Measurements from ENCODE around the gene BTG4. TPM values are rescaled to one million over a fixed set of nuclear protein-coding genes. Genes with fewer than 3 reads are reported as not detected.

The BTG4 gene
- total and polyA plus RNA-seq, 2 donors (not counting 1 experiment from before 2014, with no cell fraction given), result not detected

DNA sequence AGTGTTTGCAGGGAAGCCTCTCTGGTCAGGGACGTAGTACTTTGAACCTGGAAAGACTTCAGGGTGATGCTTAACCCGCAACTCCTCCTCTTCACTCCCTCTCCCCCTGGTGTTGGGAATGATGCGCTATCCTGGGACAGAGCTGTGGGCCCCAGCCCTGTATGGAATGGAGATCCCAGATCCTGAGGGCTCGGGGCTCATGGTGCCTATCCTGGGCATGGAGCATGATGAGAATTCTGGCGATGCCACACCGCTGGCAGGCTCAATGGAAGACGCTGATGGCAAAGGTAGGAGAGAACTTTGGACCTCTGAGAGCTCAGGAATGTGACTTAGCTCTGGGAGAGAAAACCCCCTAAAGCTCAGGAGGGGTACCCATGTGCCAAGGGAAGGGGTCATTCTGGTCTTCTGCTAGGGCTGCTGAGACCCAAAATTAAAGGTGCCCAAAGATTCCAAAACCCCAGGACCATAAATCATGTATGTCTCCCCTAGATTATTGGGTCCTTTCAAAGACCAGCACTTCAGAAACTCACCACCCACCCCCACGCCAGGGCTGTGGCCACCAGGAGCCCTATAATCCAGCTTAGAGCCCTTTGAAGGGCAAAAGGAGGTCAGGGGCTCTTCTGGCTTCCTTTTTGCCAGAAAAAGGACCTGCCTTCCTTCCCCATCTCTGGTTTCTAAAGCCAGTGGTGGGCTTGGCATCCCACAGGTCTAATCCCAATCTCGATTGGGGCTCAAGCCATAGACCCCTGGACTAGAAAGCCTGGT, 52.5 kb downstream of the BTG4 start:
- Mint-ChIP-seq H3K4me1 (no peaks in the 10 kb centered on the region), H3K9me3 (ENCODE audit: insufficient read depth) (no peaks in the 10 kb centered on the region), H3K27ac (no peak overlapping the region), H3K4me3 (no peak overlapping the region), H3K27me3 (peaks cover 45% of the 10 kb centered on the region)
- Histone ChIP-seq H2AFZ (ENCODE audit: insufficient read depth, low read depth, low read length, poor library complexity, severe bottlenecking) (no peak overlapping the region), H3K27me3 (replicated peaks in 1 of 4; ENCODE audit: control extremely low read depth in 1 of 4, control insufficient read depth in 3 of 4, insufficient read depth in 4 of 4, low read length in 3 of 4) (peaks cover 0 to 18% (median 2%) of the 10 kb centered on the region in 4 experiments), H3K9ac (ENCODE audit: low read length) (no peak overlapping the region), H3K4me1 (ENCODE audit: control insufficient read depth in 2 of 2, insufficient read depth in 2 of 2, low read length in 2 of 2) (no peaks in the 10 kb centered on the region), H3K27ac (ENCODE audit: low read length in 2 of 2) (no peak overlapping the region), H4K20me1 (ENCODE audit: control insufficient read depth, insufficient read depth, low read length, poor library complexity, severe bottlenecking) (no peaks in the 10 kb centered on the region), H3K4me3 (ENCODE audit: control extremely low read depth in 1 of 5, extremely low read depth in 1 of 5, insufficient read depth in 1 of 5, low read depth in 2 of 5, low read length in 4 of 5) (no peak overlapping the region), H3K9me3 (ENCODE audit: control extremely low read depth in 1 of 3, control insufficient read depth in 2 of 3, insufficient read depth in 1 of 3, low read length in 2 of 3) (no peaks in the 10 kb centered on the region), H3K79me2 (ENCODE audit: control insufficient read depth, insufficient read depth, low read length) (no peaks in the 10 kb centered on the region), H3K36me3 (replicated peaks in 1 of 2; ENCODE audit: control extremely low read depth in 1 of 2, control insufficient read depth in 1 of 2, extremely low read depth in 1 of 2, insufficient read depth in 2 of 2, low read length in 1 of 2) (no peaks in the 10 kb centered on the region), H3K4me2 (replicated peaks; ENCODE audit: low read depth, low read length, poor library complexity, severe bottlenecking) (no peak overlapping the region)
- TF ChIP-seq, protein P1, sequence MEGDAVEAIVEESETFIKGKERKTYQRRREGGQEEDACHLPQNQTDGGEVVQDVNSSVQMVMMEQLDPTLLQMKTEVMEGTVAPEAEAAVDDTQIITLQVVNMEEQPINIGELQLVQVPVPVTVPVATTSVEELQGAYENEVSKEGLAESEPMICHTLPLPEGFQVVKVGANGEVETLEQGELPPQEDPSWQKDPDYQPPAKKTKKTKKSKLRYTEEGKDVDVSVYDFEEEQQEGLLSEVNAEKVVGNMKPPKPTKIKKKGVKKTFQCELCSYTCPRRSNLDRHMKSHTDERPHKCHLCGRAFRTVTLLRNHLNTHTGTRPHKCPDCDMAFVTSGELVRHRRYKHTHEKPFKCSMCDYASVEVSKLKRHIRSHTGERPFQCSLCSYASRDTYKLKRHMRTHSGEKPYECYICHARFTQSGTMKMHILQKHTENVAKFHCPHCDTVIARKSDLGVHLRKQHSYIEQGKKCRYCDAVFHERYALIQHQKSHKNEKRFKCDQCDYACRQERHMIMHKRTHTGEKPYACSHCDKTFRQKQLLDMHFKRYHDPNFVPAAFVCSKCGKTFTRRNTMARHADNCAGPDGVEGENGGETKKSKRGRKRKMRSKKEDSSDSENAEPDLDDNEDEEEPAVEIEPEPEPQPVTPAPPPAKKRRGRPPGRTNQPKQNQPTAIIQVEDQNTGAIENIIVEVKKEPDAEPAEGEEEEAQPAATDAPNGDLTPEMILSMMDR (IDR thresholded peaks at IDR 0.05), result no peak
- TF ChIP-seq EZH2 (IDR thresholded peaks at IDR 0.05; ENCODE audit: borderline replicate concordance, insufficient read depth, low read depth, low read length, poor library complexity, severe bottlenecking), result no peak
- POLR2A ChIA-PET, result no interaction called here
- 84% methylated on average over 7 of the region's 9 CpGs for WGBS (ENCODE audit: insufficient coverage)
- CTCF ChIA-PET, result interaction anchor here (1.1 kb wide), 1 partner anchor 159 kb away, joined by 3 read pairs; no protein-coding TSS in a partner anchor
- intact Hi-C loops (cut with micrococcal nuclease), result no loop called here
- DNase-seq (no peak), ATAC-seq (ENCODE audit: low read depth) (no peak)

DNA sequence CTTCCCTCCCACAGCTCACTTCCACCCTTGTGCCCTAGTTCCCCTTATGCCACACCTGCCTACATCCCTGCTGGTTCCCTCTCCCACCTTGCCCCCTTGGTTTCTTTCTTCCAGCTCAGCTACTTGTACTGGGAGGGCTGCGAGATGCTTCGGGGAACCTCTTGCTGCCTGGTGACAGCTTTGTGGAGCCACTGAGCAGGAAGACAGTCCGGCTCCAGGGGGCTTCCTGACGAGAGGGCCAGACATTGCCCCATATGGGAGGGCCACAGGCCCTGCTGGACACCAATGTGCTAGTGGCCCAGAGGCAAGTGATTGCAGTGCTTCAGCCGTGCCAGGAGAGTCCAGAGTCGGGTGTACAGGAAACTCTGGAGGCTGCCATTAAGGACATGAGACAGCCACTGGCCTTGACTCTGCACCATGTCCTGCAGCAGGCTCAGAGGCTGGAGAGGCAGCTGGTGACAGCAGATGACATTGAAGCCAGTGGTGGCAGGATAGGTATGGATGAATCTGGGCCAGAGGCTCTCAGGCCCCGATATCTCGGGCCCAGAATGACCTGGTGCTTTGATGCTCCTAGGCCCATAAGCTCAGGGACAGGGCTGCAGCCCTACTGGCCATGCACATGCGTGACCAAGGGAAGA, 54.3 kb downstream of the BTG4 start:
- H3K4me3 Mint-ChIP-seq, result no peak overlapping the region
- no peak overlapping the region for H3K27ac Mint-ChIP-seq
- ChIA-PET POLR2A (no interaction called here), CTCF (no interaction called here)
- H3K9me3 Mint-ChIP-seq (ENCODE audit: insufficient read depth), result no peaks in the 10 kb centered on the region
- H3K4me1 Mint-ChIP-seq, result no peaks in the 10 kb centered on the region
- Histone ChIP-seq H3K9me3 (ENCODE audit: control extremely low read depth in 1 of 3, control insufficient read depth in 2 of 3, insufficient read depth in 1 of 3, low read length in 2 of 3) (no peaks in the 10 kb centered on the region), H3K4me1 (ENCODE audit: control insufficient read depth in 2 of 2, insufficient read depth in 2 of 2, low read length in 2 of 2) (no peaks in the 10 kb centered on the region), H3K27ac (ENCODE audit: low read length in 2 of 2) (no peak overlapping the region), H3K36me3 (replicated peaks in 1 of 2; ENCODE audit: control extremely low read depth in 1 of 2, control insufficient read depth in 1 of 2, extremely low read depth in 1 of 2, insufficient read depth in 2 of 2, low read length in 1 of 2) (no peaks in the 10 kb centered on the region), H3K4me3 (ENCODE audit: control extremely low read depth in 1 of 5, extremely low read depth in 1 of 5, insufficient read depth in 1 of 5, low read depth in 2 of 5, low read length in 4 of 5) (no peak overlapping the region), H3K27me3 (replicated peaks in 1 of 4; ENCODE audit: control extremely low read depth in 1 of 4, control insufficient read depth in 3 of 4, insufficient read depth in 4 of 4, low read length in 3 of 4) (peaks cover 0 to 25% (median 4%) of the 10 kb centered on the region in 4 experiments), H3K79me2 (ENCODE audit: control insufficient read depth, insufficient read depth, low read length) (no peaks in the 10 kb centered on the region), H2AFZ (ENCODE audit: insufficient read depth, low read depth, low read length, poor library complexity, severe bottlenecking) (no peak overlapping the region), H3K4me2 (replicated peaks; ENCODE audit: low read depth, low read length, poor library complexity, severe bottlenecking) (no peak overlapping the region), H4K20me1 (ENCODE audit: control insufficient read depth, insufficient read depth, low read length, poor library complexity, severe bottlenecking) (no peaks in the 10 kb centered on the region), H3K9ac (ENCODE audit: low read length) (no peak overlapping the region)
- ATAC-seq (ENCODE audit: low read depth) (no peak), DNase-seq (no peak)
- H3K27me3 Mint-ChIP-seq, result peaks cover 54% of the 10 kb centered on the region
- WGBS (ENCODE audit: insufficient coverage), result 86% methylated on average over 9 of the region's 9 CpGs
- TF ChIP-seq, protein P1 (IDR thresholded peaks at IDR 0.05), result no peak
- TF ChIP-seq EZH2 (IDR thresholded peaks at IDR 0.05; ENCODE audit: borderline replicate concordance, insufficient read depth, low read depth, low read length, poor library complexity, severe bottlenecking), result no peak
- intact Hi-C loops (cut with micrococcal nuclease), result no loop called here

All from B cell (primary cell).